ENCODE data around the gene C19orf47. TPM values are rescaled to one million over a fixed set of nuclear protein-coding genes. Genes with fewer than 3 reads are reported as not detected.

Gene C19orf47
- total RNA-seq, 1 donor from 2014 or later, result 166 TPM

GRCh38 chr19:40379446-40380198 is 31.4 kb upstream of the C19orf47 start:
- peaks cover 38% of the 10 kb centered on the region for H3K36me3 ChIP-seq
- TF ChIP-seq, protein P1, sequence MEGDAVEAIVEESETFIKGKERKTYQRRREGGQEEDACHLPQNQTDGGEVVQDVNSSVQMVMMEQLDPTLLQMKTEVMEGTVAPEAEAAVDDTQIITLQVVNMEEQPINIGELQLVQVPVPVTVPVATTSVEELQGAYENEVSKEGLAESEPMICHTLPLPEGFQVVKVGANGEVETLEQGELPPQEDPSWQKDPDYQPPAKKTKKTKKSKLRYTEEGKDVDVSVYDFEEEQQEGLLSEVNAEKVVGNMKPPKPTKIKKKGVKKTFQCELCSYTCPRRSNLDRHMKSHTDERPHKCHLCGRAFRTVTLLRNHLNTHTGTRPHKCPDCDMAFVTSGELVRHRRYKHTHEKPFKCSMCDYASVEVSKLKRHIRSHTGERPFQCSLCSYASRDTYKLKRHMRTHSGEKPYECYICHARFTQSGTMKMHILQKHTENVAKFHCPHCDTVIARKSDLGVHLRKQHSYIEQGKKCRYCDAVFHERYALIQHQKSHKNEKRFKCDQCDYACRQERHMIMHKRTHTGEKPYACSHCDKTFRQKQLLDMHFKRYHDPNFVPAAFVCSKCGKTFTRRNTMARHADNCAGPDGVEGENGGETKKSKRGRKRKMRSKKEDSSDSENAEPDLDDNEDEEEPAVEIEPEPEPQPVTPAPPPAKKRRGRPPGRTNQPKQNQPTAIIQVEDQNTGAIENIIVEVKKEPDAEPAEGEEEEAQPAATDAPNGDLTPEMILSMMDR (IDR thresholded peaks at IDR 0.05; ENCODE audit: borderline replicate concordance), result no peak
- H3K9me3 ChIP-seq (replicated peaks), result no peaks in the 10 kb centered on the region
- intact Hi-C loops (cut with micrococcal nuclease), result no loop called here
- no peak overlapping the region for H3K27ac ChIP-seq (replicated peaks)
- DNase-seq, result no peak
- no peak overlapping the region for H3K4me3 ChIP-seq
- H3K4me1 ChIP-seq, result no peaks in the 10 kb centered on the region
- H3K27me3 ChIP-seq (ENCODE audit: low read depth), result no peaks in the 10 kb centered on the region

DNA sequence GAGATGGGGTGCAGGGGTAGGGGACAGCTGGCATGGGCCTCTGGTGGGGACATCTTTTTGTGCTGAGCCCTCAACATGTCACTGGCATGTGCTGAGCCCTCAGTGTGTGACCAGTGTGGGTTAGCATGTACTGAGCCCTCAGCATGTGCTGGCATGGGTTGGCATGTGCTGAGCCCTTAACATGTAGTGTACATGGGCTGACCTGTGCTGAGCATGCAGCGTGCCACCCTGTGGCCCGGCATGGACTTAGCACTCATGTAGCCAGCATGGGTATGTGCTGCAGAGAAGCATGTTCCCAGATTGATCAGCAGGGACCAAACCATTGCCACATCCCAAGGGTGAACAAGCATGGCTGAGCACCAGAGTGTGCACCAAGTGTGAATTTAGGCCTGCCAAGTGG is 30.3 kb upstream of the C19orf47 start:
- Histone ChIP-seq H3K27ac (replicated peaks) (no peak overlapping the region), H3K9me3 (replicated peaks) (no peaks in the 10 kb centered on the region), H3K4me3 (no peak overlapping the region), H3K4me1 (no peaks in the 10 kb centered on the region), H3K27me3 (ENCODE audit: low read depth) (no peaks in the 10 kb centered on the region), H3K36me3 (peaks cover 49% of the 10 kb centered on the region)
- TF ChIP-seq, protein P1 (IDR thresholded peaks at IDR 0.05; ENCODE audit: borderline replicate concordance), result no peak
- intact Hi-C loops (cut with micrococcal nuclease), result no loop called here
- DNase-seq, result no peak

DNA sequence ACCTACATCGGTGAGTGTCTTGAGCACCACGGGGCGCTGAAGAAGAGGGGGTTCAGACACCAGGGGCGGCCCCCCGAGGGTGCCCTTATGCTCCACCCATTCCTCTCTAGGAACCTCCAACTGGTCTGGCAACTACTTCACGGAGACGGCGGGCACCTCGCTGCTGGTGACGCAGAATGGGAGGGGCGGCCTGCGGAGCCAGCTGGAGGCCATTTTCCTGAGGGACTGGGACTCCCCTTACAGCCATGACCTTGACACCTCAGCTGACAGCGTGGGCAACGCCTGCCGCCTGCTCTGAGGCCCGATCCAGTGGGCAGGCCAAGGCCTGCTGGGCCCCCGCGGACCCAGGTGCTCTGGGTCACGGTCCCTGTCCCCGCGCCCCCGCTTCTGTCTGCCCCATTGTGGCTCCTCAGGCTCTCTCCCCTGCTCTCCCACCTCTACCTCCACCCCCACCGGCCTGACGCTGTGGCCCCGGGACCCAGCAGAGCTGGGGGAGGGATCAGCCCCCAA is 29.7 kb upstream of the C19orf47 start:
- Histone ChIP-seq H3K36me3 (peaks cover 54% of the 10 kb centered on the region), H3K27ac (replicated peaks) (no peak overlapping the region), H3K27me3 (ENCODE audit: low read depth) (no peaks in the 10 kb centered on the region), H3K9me3 (replicated peaks) (no peaks in the 10 kb centered on the region), H3K4me1 (no peaks in the 10 kb centered on the region), H3K4me3 (no peak overlapping the region)
- no peak for DNase-seq
- TF ChIP-seq, protein P1 (IDR thresholded peaks at IDR 0.05; ENCODE audit: borderline replicate concordance), result no peak
- intact Hi-C loops (cut with micrococcal nuclease), result no loop called here

DNA sequence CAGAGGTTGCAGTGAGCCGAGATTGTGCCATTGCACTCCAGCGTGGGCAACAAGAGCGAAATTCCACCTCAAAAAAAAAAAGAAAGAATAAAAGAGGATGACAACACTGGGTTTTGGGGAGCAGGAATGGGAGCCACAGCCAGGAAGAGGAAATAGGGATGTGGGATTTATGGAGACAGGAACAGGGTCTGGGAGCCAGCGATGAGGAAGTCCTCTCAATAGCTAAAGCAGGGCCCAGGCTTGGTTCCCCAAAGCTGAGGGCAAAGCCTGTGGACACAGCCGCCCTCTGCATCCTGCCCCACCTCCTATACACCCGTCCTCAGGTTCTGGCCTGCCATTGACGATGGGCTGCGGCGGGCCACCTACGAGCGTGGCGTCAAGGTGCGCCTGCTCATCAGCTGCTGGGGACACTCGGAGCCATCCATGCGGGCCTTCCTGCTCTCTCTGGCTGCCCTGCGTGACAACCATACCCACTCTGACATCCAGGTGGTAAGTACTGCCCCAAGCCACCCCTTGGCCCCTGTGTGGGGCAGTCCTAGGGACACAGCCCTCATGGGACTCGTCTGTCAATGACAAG is 28.2 kb upstream of the C19orf47 start:
- Histone ChIP-seq H3K4me3 (no peak overlapping the region), H3K27me3 (ENCODE audit: low read depth) (no peaks in the 10 kb centered on the region), H3K36me3 (peaks cover 70% of the 10 kb centered on the region), H3K4me1 (no peaks in the 10 kb centered on the region), H3K27ac (replicated peaks) (no peak overlapping the region), H3K9me3 (replicated peaks) (no peaks in the 10 kb centered on the region)
- intact Hi-C loops (cut with micrococcal nuclease), result no loop called here
- no peak for DNase-seq
- TF ChIP-seq, protein P1 (IDR thresholded peaks at IDR 0.05; ENCODE audit: borderline replicate concordance), result no peak

- no peaks in the 10 kb centered on the region for H3K9me3 ChIP-seq (replicated peaks)
- intact Hi-C loops (cut with micrococcal nuclease), result no loop called here
- H3K4me3 ChIP-seq, result no peak overlapping the region
- peaks cover 85% of the 10 kb centered on the region for H3K36me3 ChIP-seq
- H3K4me1 ChIP-seq, result no peaks in the 10 kb centered on the region
- DNase-seq, result no peak
- TF ChIP-seq, protein P1 (IDR thresholded peaks at IDR 0.05; ENCODE audit: borderline replicate concordance), result no peak
- no peak overlapping the region for H3K27ac ChIP-seq (replicated peaks)
- H3K27me3 ChIP-seq (ENCODE audit: low read depth), result no peaks in the 10 kb centered on the region
These were observed 25.9 kb upstream of the C19orf47 start for GRCh38 chr19:40374084-40374483.
